Transverse colon (tissue), 4 donors: ENCODE measurements around the gene ATP13A2. TPM values are rescaled to one million over a fixed set of nuclear protein-coding genes. Genes with fewer than 3 reads are reported as not detected.
"Not testable (repeated sequence)": the region's sequence is repeated elsewhere in the genome, so short reads cannot be mapped to it uniquely, and the experiment has no call there.

Source experiments
- DNase-seq: peaks from one replicate; pipeline ENCODE4 v3.0.0-alpha.2; 2019
- H3K27ac ChIP-seq, 4 donors: fragments of 200-600 bp; sonication (generic); 2 replicates each; pipeline ENCODE4 v1.5.1; 2016 to 2018; ENCODE audit warnings: inconsistent platforms in 4 of 4
- H3K27me3 ChIP-seq: fragments of 200-600 bp; sonication (generic); 2 replicates; pipeline ENCODE4 v1.5.1; 2017; ENCODE audit warnings: inconsistent platforms
- H3K36me3 ChIP-seq, 4 donors: fragments of 200-600 bp; sonication (generic); 2 replicates each; pipeline ENCODE4 v1.5.1; 2017 to 2019; ENCODE audit warnings: inconsistent platforms in 4 of 4
- H3K4me1 ChIP-seq, 4 donors: fragments of 200-600 bp; sonication (generic); 2 replicates each; pipeline ENCODE4 v1.5.1; 2017 to 2020; ENCODE audit warnings: inconsistent platforms in 4 of 4
- H3K4me3 ChIP-seq, 4 donors: fragments of 200-600 bp; sonication (generic); 1 replicate in 1 of 4; 2 replicates in 3 of 4; pipeline versions ENCODE4 v1.5.1 to v1.6.1; 2017 to 2019; ENCODE audit warnings: inconsistent platforms in 4 of 4
- H3K9me3 ChIP-seq, 2 donors: fragments of 200-600 bp; sonication (generic); 2 replicates each; pipeline ENCODE4 v1.5.1; 2017 to 2019; ENCODE audit warnings: inconsistent platforms in 2 of 2
- CTCF ChIP-seq, 5 experiments: fragments of 200-600 bp in 3 of 5; fragments of 450-650 bp in 2 of 5; sonication (generic) in 3 of 5; IDR thresholded peaks; 1 replicate in 2 of 5; 2 replicates in 3 of 5; pipeline ENCODE4 v1.5.1; 2016 to 2017; ENCODE audit warnings: antibody characterized with exemption in 5 of 5, inconsistent platforms in 3 of 5, mild to moderate bottlenecking in 2 of 5, moderate library complexity in 1 of 5
- EP300 ChIP-seq: sonication (generic); formaldehyde crosslinking; IDR thresholded peaks from one replicate; pipeline ENCODE4 v1.6.1; 2017; ENCODE audit warnings: antibody characterized with exemption, low read depth
- POLR2A ChIP-seq: fragments of 450-650 bp; IDR thresholded peaks from one replicate; pipeline ENCODE4 v1.6.1; 2016; ENCODE audit warnings: antibody characterized with exemption, mild to moderate bottlenecking, moderate library complexity
- POLR2AphosphoS5 ChIP-seq, 3 donors: sonication (generic); formaldehyde crosslinking; IDR thresholded peaks; one replicate each; pipeline ENCODE4 v1.6.1; 2016; ENCODE audit warnings: antibody characterized with exemption in 3 of 3
- WGBS, 2 donors: methylation state at CpG; one replicate each; pipeline ENCODE4 v1.1.5; 2018; ENCODE audit warnings: low coverage in 1 of 2; 5-methylcytosine and 5-hydroxymethylcytosine counted together
- in situ Hi-C, 4 donors: fragments of 200-750 bp; cut with MboI; loops; one replicate each; pipeline versions ENCODE4 v1.15.0 to v1.15.1; 2017; ENCODE audit warnings: low sequenced_read_pairs in 3 of 4, low pct_ligation_motif_present in 1 of 4, low pct_unique_long_range_greater_than_20kb in 1 of 4
- intact Hi-C: fragments of 100-400 bp; cut with DNase I; formaldehyde crosslinking; loops from one replicate; pipeline ENCODE4 v1.15.1; 2023; ENCODE audit warnings: low total_unique reads
- total RNA-seq, 4 donors: library from RNA; depleted of rRNA; stranded (reverse); fragments of >200 nt; gene quantifications; one replicate each; pipeline ENCODE4 v1.1.0, GENCODE V29; 2016

ATP13A2 gene
- total RNA-seq, 4 donors from 2014 or later, result 34.4 to 70.8 (median 60.9) TPM

GRCh38 chr1:16956775-16957174, 55.0 kb downstream of the ATP13A2 start:
- no peak for DNase-seq
- WGBS, 2 donors, result 89% methylated on average over 8 of the region's 8 CpGs; no CpG with 5 or more reads in 1 of the 2 donors
- intact Hi-C loops, result no loop called here
- Histone ChIP-seq H3K27me3 (no peaks in the 10 kb centered on the region), H3K36me3 (no peaks in the 10 kb centered on the region), H3K9me3 (no peaks in the 10 kb centered on the region), H3K4me1 (peaks cover 0 to 16% (median 5%) of the 10 kb centered on the region in 4 donors), H3K27ac (no peak overlapping the region), H3K4me3 (no peak overlapping the region)
- in situ Hi-C loops, result loop anchor here in 2 of 4 donors (5.0 to 10.0 kb wide), 2 partner anchors 88 to 91 kb away; no protein-coding TSS in a partner anchor
- no peak for TF ChIP-seq POLR2A
- no peak for TF ChIP-seq EP300
- TF ChIP-seq POLR2AphosphoS5 (IDR thresholded peaks at IDR 0.05), result no peak
- TF ChIP-seq CTCF (IDR thresholded peaks at IDR 0.05), result no peak

- WGBS, 2 donors, result 94% methylated on average over 23 of the region's 25 CpGs; no CpG with 5 or more reads in 1 of the 2 donors
- Histone ChIP-seq H3K4me1 (peaks cover 0 to 7% (median 3%) of the 10 kb centered on the region in 4 donors), H3K27me3 (no peaks in the 10 kb centered on the region), H3K9me3 (no peaks in the 10 kb centered on the region), H3K36me3 (no peaks in the 10 kb centered on the region), H3K4me3 (no peak overlapping the region), H3K27ac (no peak overlapping the region)
- no peak for DNase-seq
- no peak for TF ChIP-seq EP300
- no peak for TF ChIP-seq CTCF (IDR thresholded peaks at IDR 0.05)
- no peak for TF ChIP-seq POLR2A
- TF ChIP-seq POLR2AphosphoS5 (IDR thresholded peaks at IDR 0.05), result no peak
- in situ Hi-C loops, result loop anchor here in 2 of 4 donors (5.0 to 10.0 kb wide), 2 partner anchors 90 to 92 kb away; no protein-coding TSS in a partner anchor
- intact Hi-C loops, result no loop called here
Measured at GRCh38 chr1:16955186-16955585, 56.5 kb downstream of the ATP13A2 start.

- H3K27me3 ChIP-seq, result no peaks in the 10 kb centered on the region
- in situ Hi-C loops, result loop anchor here in 1 of 4 donors (5.0 to 10.0 kb wide), 2 partner anchors 90 to 332 kb away; no protein-coding TSS in a partner anchor
- DNase-seq, result no peak
- H3K4me1 ChIP-seq, result peaks cover 0 to 3% (median 2%) of the 10 kb centered on the region in 4 donors
- no peak overlapping the region for H3K4me3 ChIP-seq
- H3K36me3 ChIP-seq, result no peaks in the 10 kb centered on the region
- TF ChIP-seq POLR2A (no peak), CTCF (IDR thresholded peaks at IDR 0.05) (no peak), POLR2AphosphoS5 (IDR thresholded peaks at IDR 0.05) (no peak), EP300 (no peak)
- H3K27ac ChIP-seq, result no peak overlapping the region
- intact Hi-C loops, result loop anchor here (5.0 kb wide), 1 partner anchor 93 kb away; no protein-coding TSS in a partner anchor
- no peaks in the 10 kb centered on the region for H3K9me3 ChIP-seq
- WGBS, 2 donors, result 89% methylated on average over 14 of the region's 18 CpGs; no CpG with 5 or more reads in 1 of the 2 donors
Measured at GRCh38 chr1:16954579-16954978, 57.1 kb downstream of the ATP13A2 start.

- H3K36me3 ChIP-seq, H3K9me3 ChIP-seq, H3K27ac ChIP-seq, H3K4me3 ChIP-seq, H3K27me3 ChIP-seq, DNase-seq: not testable (repeated sequence)
- intact Hi-C loops (loop anchor here (5.0 kb wide), 1 partner anchor 95 kb away; no protein-coding TSS in a partner anchor), in situ Hi-C loops (loop anchor here in 1 of 4 donors (5.0 to 10.0 kb wide), 2 partner anchors 92 to 330 kb away; no protein-coding TSS in a partner anchor)
- 78 to 85% methylated on average over 4 of the region's 4 CpGs for WGBS, 2 donors
- peaks cover 0 to 12% (median 8%) of the 10 kb centered on the region in 4 donors for H3K4me1 ChIP-seq
Measured at GRCh38 chr1:16952376-16952775, 59.4 kb downstream of the ATP13A2 start.

GRCh38 chr1:16949026-16949425, 62.7 kb downstream of the ATP13A2 start:
- Histone ChIP-seq H3K27ac (peak overlapping the region in 3 of 4 donors; percentile 41 to 70 (median 41)), H3K4me1 (peaks cover 0 to 12% (median 8%) of the 10 kb centered on the region in 4 donors)
- H3K36me3 ChIP-seq, intact Hi-C loops, H3K9me3 ChIP-seq, H3K4me3 ChIP-seq, H3K27me3 ChIP-seq: not testable (repeated sequence)
- in situ Hi-C loops, result loop anchor here in 2 of 4 donors (10.0 kb wide), 1 partner anchor 334 kb away; the partner anchor contains the start of gene NBPF1 (in 2 of the 2)
- DNase-seq, result peak; percentile 62
- WGBS, 2 donors, result 61% methylated on average over 7 of the region's 7 CpGs; no CpG with 5 or more reads in 1 of the 2 donors

GRCh38 chr1:16948282-16948891, 63.3 kb downstream of the ATP13A2 start:
- peaks cover 0 to 12% (median 8%) of the 10 kb centered on the region in 4 donors for H3K4me1 ChIP-seq
- peak overlapping the region; percentile 41 to 70 (median 51) for H3K27ac ChIP-seq
- intact Hi-C loops, H3K27me3 ChIP-seq, H3K4me3 ChIP-seq, H3K36me3 ChIP-seq, H3K9me3 ChIP-seq: not testable (repeated sequence)
- in situ Hi-C loops, result loop anchor here in 2 of 4 donors (10.0 kb wide), 1 partner anchor 334 kb away; the partner anchor contains the start of gene NBPF1 (in 2 of the 2)
- 20 to 58% methylated on average over 2 to 26 of the region's 26 CpGs for WGBS, 2 donors
- peak; percentile 71 for DNase-seq
